Breast epithelium (tissue), 4 donors: ENCODE results near the gene ADAMTSL4. TPM values are rescaled to one million over a fixed set of nuclear protein-coding genes. Genes with fewer than 3 reads are reported as not detected.
A peak's percentile ranks its signal among the peaks of the same experiment; 100 is the strongest.
"Not testable (repeated sequence)": the region's sequence is repeated elsewhere in the genome, so short reads cannot be mapped to it uniquely, and the experiment has no call there.

Experiments
- DNase-seq, 2 donors: peaks; one replicate each; pipeline ENCODE4 v3.0.0-alpha.2; 2019; ENCODE audit warnings: low spot score in 2 of 2
- H3K27ac ChIP-seq, 2 donors: fragments of 200-600 bp; sonication (generic) in 1 of 2; one replicate each; pipeline ENCODE4 v1.5.1; 2016 to 2019; ENCODE audit warnings: mild to moderate bottlenecking in 1 of 2
- H3K27me3 ChIP-seq, 2 donors: fragments of 200-600 bp; sonication (generic) in 1 of 2; one replicate each; pipeline versions ENCODE4 v1.5.1 to v1.6.0; 2017 to 2019; ENCODE audit warnings: control low read depth in 1 of 2, mild to moderate bottlenecking in 1 of 2
- H3K36me3 ChIP-seq: fragments of 200-600 bp; one replicate; pipeline ENCODE4 v1.5.1; 2019
- H3K4me1 ChIP-seq, 2 donors: fragments of 200-600 bp; sonication (generic); one replicate each; pipeline ENCODE4 v1.5.1; 2016 to 2019; ENCODE audit warnings: control low read depth in 1 of 2
- H3K4me3 ChIP-seq, 3 donors: fragments of 200-600 bp; sonication (generic); 1 replicate in 2 of 3; 2 replicates in 1 of 3; pipeline ENCODE4 v1.5.1; 2016 to 2019; ENCODE audit warnings: mild to moderate bottlenecking in 3 of 3, moderate library complexity in 2 of 3
- H3K9me3 ChIP-seq, 2 donors: fragments of 200-600 bp; sonication (generic) in 1 of 2; one replicate each; pipeline ENCODE4 v1.5.1; 2016 to 2019; ENCODE audit warnings: control low read depth in 1 of 2
- POLR2A ChIP-seq: fragments of 450-650 bp; IDR thresholded peaks from one replicate; pipeline ENCODE4 v1.6.1; 2016; ENCODE audit warnings: antibody characterized with exemption, mild to moderate bottlenecking, moderate library complexity
- POLR2AphosphoS5 ChIP-seq, 3 donors: sonication (generic); formaldehyde crosslinking; IDR thresholded peaks; one replicate each; pipeline ENCODE4 v1.6.1; 2017; ENCODE audit warnings: antibody characterized with exemption in 3 of 3
- intact Hi-C: fragments of 100-400 bp; cut with DNase I; formaldehyde crosslinking; loops from one replicate; pipeline ENCODE4 v1.15.1; 2023; ENCODE audit warnings: low total_unique reads
- total RNA-seq, 3 donors: library from RNA; depleted of rRNA; stranded (reverse); fragments of >200 nt; gene quantifications; one replicate each; pipeline ENCODE4 v1.1.0, GENCODE V29; 2016
- TF ChIP-seq, protein P1 (sequence below), 3 donors: fragments of 450-650 bp; IDR thresholded peaks; one replicate each; pipeline ENCODE4 v1.5.1; 2016 to 2017; ENCODE audit warnings: antibody characterized with exemption in 3 of 3, mild to moderate bottlenecking in 3 of 3, moderate library complexity in 3 of 3

ADAMTSL4 gene
- total RNA-seq, 3 donors from 2014 or later: 11.3 to 31.8 (median 30.2) TPM

DNA sequence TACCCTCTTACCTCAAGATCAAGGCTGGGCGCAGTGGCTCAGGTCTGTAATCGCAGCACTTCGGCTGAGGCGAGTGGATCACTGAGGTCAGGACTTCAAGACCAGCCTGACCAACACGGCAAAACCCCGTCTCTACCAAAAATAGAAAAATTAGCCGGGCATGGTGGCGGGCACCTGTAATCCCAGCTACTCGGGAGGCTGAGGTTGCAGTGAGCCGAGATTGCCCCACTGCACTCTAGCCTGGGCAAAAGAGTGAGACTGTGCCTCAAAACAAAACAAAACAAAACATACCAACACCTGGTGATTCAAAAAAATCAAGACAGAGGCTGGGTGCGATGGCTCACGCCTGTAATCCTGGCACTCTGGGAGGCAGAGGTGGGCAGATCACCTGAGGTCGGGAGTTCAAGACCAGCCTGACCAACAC lies 24.5 kb downstream of the ADAMTSL4 start:
- H3K27me3 ChIP-seq, intact Hi-C loops, H3K9me3 ChIP-seq, H3K36me3 ChIP-seq: not testable (repeated sequence)
- Histone ChIP-seq H3K27ac (peak overlapping the region; percentile 53 to 100), H3K4me3 (peak overlapping the region; percentile 23 to 99 (median 96)), H3K4me1 (peaks cover 4 to 32% of the 10 kb centered on the region in 2 donors)
- TF ChIP-seq POLR2AphosphoS5 (IDR thresholded peaks at IDR 0.05): peak in 2 of 3 donors; percentile 39 to 93
- peak in 1 of 2 donors; percentile 23 for DNase-seq

DNA sequence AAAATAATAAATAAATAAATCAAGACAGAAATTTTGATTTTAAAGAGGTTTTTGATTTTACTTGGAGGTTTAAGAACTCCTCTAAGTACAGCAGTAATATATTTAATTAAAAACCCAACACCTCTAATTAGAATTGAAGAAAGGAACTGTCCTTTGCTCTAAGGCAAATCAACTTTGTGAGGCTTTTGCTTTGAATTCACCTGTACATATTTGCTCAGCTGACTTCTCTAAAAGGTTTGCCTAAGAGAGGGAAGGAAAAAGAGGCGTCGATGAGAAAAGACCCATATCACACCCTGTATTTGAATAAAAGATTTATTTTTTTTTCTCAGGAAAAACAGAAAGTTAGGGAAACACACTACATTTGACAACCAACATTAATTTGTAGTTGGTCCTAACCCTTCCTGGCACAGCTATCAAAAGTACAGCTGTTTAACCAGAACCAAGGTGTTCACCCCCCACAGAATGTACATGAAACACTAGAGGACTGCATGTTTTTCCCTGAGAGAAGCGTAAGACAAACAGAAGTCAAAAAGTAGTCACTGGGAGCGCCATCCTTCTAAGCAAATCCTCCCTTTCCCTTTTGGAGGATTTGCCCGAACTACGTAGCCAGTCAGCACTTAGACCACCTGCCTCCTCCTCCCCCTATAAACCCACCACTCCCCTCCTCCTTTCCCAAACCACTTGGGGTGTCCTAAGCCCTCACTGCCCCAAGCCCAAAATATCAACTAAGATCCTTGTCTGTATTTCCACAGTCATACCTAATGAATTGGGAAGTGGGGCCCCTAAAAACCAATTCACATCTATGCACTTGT lies 25.3 kb downstream of the ADAMTSL4 start:
- Histone ChIP-seq H3K36me3 (no peaks in the 10 kb centered on the region), H3K27ac (peak overlapping the region; percentile 99 to 100), H3K4me3 (peak overlapping the region; percentile 96 to 99 (median 97)), H3K4me1 (peaks cover 2 to 26% of the 10 kb centered on the region in 2 donors), H3K9me3 (no peaks in the 10 kb centered on the region), H3K27me3 (no peaks in the 10 kb centered on the region)
- no peak for DNase-seq
- TF ChIP-seq POLR2A (peak; percentile 19), POLR2AphosphoS5 (IDR thresholded peaks at IDR 0.05) (peak in 2 of 3 donors; percentile 48 to 77)
- TF ChIP-seq, protein P1, sequence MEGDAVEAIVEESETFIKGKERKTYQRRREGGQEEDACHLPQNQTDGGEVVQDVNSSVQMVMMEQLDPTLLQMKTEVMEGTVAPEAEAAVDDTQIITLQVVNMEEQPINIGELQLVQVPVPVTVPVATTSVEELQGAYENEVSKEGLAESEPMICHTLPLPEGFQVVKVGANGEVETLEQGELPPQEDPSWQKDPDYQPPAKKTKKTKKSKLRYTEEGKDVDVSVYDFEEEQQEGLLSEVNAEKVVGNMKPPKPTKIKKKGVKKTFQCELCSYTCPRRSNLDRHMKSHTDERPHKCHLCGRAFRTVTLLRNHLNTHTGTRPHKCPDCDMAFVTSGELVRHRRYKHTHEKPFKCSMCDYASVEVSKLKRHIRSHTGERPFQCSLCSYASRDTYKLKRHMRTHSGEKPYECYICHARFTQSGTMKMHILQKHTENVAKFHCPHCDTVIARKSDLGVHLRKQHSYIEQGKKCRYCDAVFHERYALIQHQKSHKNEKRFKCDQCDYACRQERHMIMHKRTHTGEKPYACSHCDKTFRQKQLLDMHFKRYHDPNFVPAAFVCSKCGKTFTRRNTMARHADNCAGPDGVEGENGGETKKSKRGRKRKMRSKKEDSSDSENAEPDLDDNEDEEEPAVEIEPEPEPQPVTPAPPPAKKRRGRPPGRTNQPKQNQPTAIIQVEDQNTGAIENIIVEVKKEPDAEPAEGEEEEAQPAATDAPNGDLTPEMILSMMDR (IDR thresholded peaks at IDR 0.05): no peak
- intact Hi-C loops: no loop called here

DNA sequence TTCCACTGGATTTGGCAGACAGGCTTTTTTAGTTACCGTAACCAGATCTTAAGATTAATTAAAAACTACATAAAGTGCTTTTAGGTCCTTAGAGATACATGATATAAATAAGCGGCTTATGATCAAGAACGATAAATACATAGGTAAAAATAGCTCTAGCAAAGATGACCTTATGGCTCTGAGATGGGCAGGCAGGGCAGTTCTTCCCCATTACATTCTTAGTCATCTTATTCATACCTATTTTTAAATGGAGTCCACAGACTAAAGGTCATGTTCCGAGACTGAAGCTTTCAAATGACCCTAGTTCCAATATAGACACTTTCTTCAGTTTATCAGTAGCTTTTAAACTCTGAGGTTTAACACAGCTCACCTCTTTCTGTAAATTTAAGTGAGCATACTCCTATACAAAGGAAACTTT lies 25.9 kb downstream of the ADAMTSL4 start:
- H3K4me1 ChIP-seq: peaks cover 0 to 20% of the 10 kb centered on the region in 2 donors
- H3K27me3 ChIP-seq: no peaks in the 10 kb centered on the region
- no peaks in the 10 kb centered on the region for H3K36me3 ChIP-seq
- peak overlapping the region; percentile 96 to 99 (median 97) for H3K4me3 ChIP-seq
- DNase-seq: no peak
- intact Hi-C loops: no loop called here
- TF ChIP-seq POLR2A: no peak
- TF ChIP-seq POLR2AphosphoS5 (IDR thresholded peaks at IDR 0.05): no peak
- TF ChIP-seq, protein P1 (IDR thresholded peaks at IDR 0.05): no peak
- H3K27ac ChIP-seq: peak overlapping the region; percentile 99 to 100
- H3K9me3 ChIP-seq: no peaks in the 10 kb centered on the region

DNA sequence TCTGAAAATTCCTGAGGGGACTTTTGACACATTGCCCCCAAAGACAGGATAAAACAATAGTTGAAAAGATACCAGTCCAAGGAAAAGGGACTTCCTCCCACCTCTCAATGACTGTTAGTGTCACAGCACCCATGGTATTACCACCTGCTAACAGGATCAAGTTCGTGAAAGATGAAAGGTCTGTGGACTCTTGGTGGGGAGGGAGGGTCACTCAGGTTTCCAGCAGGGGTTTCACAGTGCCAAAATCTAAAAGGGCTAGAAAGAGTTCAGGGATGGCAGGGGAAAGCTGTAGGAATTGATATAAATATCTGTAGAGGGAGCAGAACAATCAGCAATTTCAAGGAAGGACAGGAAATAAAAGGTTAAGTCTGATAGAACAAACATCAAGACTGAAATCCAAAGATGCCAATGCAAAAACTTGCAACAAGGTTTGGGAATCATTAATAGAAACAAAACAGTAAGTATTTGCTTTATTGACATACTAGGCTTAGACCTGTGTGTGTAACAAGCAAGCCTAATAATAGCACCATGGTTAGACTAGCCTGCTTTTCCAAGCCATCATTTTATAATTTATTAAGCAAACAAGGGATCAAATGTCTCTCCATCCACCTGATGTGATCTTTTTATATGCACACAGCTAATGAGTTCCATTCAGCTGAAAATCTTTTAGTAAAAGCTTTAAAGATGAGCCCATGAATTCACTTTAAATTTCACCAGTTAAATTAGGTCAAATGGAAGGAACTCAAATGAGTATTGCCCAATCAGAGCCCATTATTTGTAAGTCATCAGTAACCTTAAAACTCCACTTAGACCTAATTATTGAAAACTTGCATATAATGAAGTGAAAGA lies 26.5 kb downstream of the ADAMTSL4 start:
- Histone ChIP-seq H3K27me3 (no peaks in the 10 kb centered on the region), H3K4me1 (peaks cover 0 to 16% of the 10 kb centered on the region in 2 donors), H3K9me3 (no peaks in the 10 kb centered on the region), H3K27ac (peak overlapping the region; percentile 99 to 100), H3K4me3 (peak overlapping the region; percentile 96 to 99 (median 97)), H3K36me3 (no peaks in the 10 kb centered on the region)
- no peak for DNase-seq
- TF ChIP-seq POLR2AphosphoS5 (IDR thresholded peaks at IDR 0.05) (peak in 2 of 3 donors; percentile 52 to 58), POLR2A (peak; percentile 2)
- TF ChIP-seq, protein P1 (IDR thresholded peaks at IDR 0.05): no peak
- intact Hi-C loops: no loop called here

DNA sequence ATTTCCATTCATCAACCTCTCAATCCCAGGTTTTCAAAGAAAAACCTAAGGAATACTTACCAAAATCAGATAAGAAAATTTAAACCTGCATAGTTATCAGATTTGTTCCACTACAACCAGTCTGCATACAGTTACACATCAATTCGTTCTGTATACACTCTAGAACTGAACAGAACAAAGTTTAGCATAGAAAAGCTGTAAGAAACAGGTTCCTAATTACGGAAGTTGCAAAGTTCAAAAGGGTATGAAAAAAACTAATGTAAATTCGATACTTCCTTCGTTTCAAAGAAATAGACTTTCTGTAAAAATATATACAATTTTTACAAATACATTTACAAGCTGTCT lies 27.1 kb downstream of the ADAMTSL4 start:
- no peak for DNase-seq
- Histone ChIP-seq H3K4me3 (peak overlapping the region; percentile 96 to 99 (median 97)), H3K9me3 (no peaks in the 10 kb centered on the region), H3K4me1 (peaks cover 0 to 11% of the 10 kb centered on the region in 2 donors), H3K27me3 (no peaks in the 10 kb centered on the region), H3K36me3 (no peaks in the 10 kb centered on the region), H3K27ac (peak overlapping the region; percentile 99 to 100)
- intact Hi-C loops: no loop called here
- TF ChIP-seq, protein P1 (IDR thresholded peaks at IDR 0.05): no peak
- peak; percentile 50 for TF ChIP-seq POLR2A
- TF ChIP-seq POLR2AphosphoS5 (IDR thresholded peaks at IDR 0.05): no peak
